Astrocyte of the cerebellum (primary cell): ENCODE measurements around the gene PRDM15.
A peak's percentile ranks its signal among the peaks of the same experiment; 100 is the strongest.

Source experiments
- DNase-seq: peaks from one replicate; pipeline ENCODE4 v3.0.0-alpha.2; 2011; ENCODE audit warnings: low read depth
- H3K4me3 ChIP-seq: 2 replicates; pipeline ENCODE4 v1.5.1; 2011; ENCODE audit warnings: mild to moderate bottlenecking, low read depth, low read length, moderate library complexity
- in situ Hi-C: cut with HindIII; loops from 2 replicates; pipeline ENCODE4 v1.10.0; 2017; ENCODE audit warnings: low sequenced_read_pairs
- TF ChIP-seq, protein P1 (sequence below): IDR thresholded peaks from 2 replicates; pipeline ENCODE4 v1.5.1; 2012; ENCODE audit warnings: low read length, low read depth, moderate library complexity, mild to moderate bottlenecking; ENCODE audit errors: missing control alignments

PRDM15 gene

DNA sequence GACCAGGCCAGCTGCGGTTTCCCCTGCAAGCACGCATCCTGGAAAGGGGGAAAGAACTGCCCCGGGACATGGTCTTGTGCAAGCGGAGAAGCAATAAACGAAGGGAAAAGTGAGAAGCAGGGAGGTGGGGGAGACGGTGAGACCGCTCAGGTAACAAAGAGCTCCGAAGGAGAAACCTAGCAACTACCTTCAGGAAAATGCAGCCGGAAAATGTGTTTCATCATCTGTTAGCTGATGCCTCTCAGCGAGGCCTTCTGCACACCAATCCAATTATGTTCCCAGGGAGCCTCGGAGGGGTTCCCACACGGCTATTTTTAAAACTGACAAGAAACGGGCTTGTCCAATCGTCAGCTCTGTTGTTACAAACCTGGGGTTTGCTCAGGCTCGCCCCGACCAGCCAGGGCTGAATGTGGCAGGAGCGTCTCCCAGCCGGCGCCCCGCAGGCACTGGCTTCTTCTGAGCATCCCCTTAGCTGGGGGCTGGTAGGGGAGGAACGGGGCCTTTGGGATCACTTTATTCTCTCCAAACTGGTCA is 115.7 kb downstream of the PRDM15 start:
- no peak for DNase-seq
- TF ChIP-seq, protein P1, sequence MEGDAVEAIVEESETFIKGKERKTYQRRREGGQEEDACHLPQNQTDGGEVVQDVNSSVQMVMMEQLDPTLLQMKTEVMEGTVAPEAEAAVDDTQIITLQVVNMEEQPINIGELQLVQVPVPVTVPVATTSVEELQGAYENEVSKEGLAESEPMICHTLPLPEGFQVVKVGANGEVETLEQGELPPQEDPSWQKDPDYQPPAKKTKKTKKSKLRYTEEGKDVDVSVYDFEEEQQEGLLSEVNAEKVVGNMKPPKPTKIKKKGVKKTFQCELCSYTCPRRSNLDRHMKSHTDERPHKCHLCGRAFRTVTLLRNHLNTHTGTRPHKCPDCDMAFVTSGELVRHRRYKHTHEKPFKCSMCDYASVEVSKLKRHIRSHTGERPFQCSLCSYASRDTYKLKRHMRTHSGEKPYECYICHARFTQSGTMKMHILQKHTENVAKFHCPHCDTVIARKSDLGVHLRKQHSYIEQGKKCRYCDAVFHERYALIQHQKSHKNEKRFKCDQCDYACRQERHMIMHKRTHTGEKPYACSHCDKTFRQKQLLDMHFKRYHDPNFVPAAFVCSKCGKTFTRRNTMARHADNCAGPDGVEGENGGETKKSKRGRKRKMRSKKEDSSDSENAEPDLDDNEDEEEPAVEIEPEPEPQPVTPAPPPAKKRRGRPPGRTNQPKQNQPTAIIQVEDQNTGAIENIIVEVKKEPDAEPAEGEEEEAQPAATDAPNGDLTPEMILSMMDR: no peak
- in situ Hi-C loops: no loop called here
- no peak overlapping the region for H3K4me3 ChIP-seq

DNA sequence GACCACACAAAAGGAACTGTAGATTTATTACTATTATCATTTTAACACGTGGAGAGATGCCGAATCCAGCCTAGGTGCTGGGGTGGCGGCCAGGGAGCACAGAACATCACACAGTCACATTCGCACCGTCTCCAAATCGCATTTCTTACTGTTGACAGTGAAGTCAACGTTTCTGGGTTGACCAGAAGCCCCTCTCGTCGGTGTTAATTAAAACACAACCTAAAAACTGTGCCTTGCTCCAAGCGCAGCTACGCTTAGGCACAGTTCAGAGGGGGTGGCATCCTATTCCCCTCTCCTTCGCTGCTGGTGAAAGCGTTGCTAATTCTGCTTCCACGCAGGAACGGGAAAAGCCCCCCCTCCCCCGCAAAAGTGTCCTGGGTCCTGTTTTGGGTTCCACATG is 116.4 kb downstream of the PRDM15 start:
- H3K4me3 ChIP-seq: no peak overlapping the region
- TF ChIP-seq, protein P1: no peak
- in situ Hi-C loops: no loop called here
- no peak for DNase-seq

DNA sequence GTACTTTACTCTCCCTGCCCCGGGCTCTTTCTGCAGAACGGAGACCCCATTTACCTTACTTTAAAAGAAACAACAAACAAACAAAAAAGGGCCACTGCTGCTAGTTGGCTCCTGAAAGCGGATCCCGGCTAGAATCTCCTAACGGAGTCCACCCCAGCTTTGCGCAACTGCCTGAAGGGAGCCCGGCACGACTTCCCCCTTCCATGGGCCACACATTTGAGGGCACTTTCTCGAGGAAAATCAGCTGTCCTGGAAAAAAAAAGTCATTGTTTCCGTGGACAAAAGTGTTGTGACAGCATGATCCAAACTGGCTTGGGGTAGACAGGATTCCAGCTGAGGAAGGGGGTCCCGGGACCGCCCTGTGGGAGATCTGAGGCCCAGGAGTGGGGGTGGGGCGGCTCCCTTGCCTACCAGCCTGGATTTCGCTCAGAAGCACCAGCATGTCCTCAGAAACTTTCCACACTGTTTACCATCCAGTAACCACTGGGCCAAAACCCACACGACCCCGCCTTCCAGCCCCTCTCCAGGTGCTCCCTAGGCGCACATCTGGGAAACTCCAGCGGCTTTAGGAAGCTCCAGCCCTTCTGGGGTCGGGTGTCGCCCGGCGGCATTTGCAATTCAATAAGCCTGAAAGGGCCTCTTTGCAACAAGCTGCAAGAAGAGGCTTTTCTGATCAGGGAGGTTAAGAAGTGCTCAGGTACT is 117.1 kb downstream of the PRDM15 start:
- H3K4me3 ChIP-seq: no peak overlapping the region

DNA sequence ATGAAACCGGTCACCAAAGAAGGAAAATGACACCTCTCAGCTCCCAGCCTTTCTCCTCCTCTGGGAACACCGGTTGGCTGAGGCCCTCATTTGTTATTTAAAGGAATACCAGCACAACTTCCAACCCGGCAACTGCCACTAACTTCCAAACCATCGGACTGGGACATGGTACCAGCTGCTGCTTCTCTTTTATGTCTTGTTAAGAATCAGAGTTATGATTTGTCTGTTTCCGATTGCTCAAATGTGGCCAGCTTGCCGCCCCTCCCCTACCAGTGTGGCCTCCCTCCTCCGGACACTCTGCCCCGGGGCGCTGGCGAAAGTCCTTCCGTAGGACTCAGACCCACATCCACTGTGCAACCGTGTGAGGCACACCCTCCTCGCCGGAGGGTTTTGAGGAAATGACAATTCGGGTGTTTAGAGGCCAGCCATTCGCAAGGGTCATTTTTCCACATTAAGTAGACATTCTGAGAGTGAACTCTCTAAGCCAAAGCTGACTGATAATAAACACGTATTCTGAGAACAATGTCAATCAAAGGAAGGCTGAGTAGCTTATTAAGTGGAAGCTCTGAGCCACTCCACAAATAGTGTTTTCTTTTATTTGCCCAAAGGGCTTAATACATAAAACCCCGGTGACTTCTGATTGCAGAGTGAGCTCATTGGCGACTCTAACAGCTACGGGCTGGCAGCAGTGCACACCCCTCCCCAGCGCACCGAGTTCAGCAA is 117.8 kb downstream of the PRDM15 start:
- in situ Hi-C loops: no loop called here
- H3K4me3 ChIP-seq: peak overlapping the region; percentile 9
- TF ChIP-seq, protein P1: no peak
- no peak for DNase-seq

More for the DNA sequence above, 117.1 kb downstream of the PRDM15 start:
- in situ Hi-C loops: no loop called here
- no peak for DNase-seq
- TF ChIP-seq, protein P1: no peak

DNA sequence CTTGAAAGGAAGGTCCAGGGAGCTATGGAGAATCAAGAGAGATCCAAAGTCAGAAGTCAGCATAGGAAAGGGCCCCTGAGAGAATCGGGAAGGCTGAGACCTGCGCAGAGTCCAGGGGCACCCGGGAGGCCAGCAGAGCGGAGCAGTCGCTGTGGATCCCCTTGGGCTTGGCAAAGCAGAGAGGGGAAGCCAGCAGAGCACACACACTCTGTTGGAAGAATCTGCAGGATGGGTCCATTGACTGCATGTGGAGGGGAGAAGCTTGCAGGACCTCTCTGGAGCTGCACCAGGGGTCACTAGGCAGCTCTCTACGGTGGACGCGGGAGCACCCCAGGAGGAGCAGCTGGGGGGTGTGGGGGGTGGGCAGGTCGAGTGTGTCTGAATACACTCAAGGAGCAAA is 118.7 kb downstream of the PRDM15 start:
- H3K4me3 ChIP-seq: no peak overlapping the region
- TF ChIP-seq, protein P1: no peak
- in situ Hi-C loops: no loop called here
- no peak for DNase-seq

DNA sequence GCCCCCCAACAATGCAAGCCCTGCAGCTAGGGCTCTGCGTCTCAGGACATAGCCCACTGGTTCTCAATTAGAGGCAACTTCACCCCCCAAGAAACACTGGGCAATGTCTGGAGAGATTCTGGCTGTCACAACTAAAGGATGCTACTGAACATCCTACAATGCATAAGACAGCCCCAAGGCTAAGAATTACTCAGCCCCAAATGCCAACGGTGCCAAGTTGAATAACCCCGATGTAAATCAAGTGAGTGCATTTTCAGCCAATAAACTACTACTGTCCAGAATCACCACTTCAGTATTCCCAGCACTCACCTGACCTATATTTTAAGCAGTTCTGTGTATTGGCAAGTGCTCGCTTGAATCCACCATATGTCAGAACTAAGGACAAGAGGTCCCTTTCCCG is 119.2 kb downstream of the PRDM15 start:
- no peak for DNase-seq
- H3K4me3 ChIP-seq: no peak overlapping the region
- TF ChIP-seq, protein P1: no peak
- in situ Hi-C loops: no loop called here
